ENCODE measurements around the gene GPX3.

The GPX3 gene

DNA sequence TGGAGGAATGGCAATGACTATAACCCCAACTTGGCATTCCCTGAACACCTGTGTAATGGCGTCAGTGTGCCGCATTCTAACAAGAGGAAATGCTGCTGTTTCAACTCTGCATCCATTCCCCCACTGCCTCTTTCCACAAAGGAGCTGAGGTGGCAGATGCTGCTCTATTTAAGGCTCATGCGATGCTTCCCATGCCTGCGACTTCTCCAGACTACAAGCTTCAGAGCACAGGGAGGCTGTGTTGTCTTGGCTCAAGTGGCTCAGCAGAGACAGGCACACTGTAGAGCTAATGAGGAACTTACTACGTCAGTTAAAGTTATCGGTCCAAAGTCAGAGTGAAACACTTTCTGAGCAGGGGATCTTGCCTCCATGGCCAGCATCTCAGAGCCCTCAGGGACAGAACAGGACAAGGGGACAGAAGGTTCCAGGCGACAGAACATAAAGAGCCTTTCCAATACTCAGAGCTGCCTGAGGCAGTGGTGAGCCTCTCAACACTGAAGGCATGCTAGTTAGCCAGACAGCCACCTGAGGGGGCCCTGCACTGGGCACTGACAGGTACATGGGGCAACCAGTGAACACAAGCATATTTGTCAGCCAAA is 38.6 kb downstream of the GPX3 start:
- no peak for DNase-seq

- DNase-seq: no peak
These were observed 40.4 kb downstream of the GPX3 start for GRCh38 chr5:151060742-151061141.

DNA sequence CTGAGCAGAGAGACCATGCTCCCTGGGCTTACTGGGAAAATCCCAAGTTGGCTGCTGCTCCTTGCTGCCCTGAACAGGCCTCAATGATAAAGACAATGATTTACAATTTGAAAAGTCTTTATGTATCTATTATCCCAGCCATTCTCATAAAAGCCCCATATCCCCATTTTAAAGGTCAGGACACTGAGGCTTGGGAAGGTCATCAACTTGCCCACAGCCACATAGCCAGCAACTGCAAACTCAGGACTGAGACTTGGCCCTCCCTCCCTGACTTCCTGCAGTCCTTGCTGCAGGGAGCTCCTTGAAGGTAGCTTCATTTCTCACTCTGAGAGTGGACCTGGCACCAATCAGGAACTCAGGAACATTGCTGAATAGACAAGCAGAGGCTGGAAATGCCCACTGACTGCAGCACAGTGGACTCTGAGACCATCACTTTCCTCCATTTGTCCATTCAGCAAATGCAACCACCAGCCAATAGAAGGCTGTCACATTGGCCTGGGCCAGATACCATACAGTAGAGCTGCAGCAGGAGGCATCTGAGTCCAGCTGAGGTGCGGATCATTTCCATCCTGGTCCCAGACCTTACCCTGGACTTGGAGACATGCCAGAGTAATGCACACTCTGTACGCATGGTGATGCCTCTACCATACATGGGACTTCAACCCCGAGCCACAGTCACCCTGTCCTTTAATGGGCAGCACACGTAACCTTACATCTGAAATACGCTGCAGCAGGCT is 42.2 kb downstream of the GPX3 start:
- DNase-seq: no peak

DNA sequence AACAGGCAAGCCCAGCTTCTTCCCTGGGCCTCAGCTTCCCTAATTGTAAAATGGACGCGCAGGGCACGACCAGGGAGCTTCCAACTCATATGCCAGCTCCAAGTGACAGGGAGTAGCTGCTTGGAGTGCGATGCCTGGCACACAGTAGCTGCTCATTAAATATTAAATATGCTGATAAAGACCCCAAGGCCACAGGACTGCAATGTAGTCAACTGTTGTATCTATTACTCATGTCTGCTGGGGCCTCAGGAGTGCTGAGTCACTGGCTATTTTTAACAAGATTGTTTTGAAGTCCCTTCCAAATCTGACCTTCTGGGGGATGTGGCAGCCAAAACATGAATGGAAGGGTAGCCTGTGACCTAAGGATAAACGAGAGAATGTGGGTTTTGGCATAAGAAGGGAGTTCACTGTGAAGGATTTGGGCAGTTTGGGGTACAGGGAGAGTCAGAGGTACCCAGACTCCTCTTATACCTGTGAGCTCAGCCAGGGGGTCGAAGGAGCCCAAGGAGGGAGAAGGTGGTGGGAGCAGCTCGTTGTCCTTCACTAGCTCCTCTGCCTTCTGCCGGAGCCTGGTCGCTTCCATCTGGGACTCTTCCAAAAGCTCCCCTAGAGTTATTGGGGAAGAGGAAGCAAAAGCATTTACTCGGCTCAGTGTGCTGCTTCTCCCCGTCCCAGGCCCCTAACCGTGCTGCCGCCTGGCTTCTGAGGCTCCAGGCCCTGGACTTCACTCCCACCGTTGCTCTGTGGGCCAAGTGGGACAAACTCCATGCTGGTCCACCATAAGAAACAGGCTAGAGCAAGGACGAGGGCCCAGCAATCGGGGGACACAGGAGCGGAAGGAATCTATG is 43.0 kb downstream of the GPX3 start:
- no peak for DNase-seq

DNA sequence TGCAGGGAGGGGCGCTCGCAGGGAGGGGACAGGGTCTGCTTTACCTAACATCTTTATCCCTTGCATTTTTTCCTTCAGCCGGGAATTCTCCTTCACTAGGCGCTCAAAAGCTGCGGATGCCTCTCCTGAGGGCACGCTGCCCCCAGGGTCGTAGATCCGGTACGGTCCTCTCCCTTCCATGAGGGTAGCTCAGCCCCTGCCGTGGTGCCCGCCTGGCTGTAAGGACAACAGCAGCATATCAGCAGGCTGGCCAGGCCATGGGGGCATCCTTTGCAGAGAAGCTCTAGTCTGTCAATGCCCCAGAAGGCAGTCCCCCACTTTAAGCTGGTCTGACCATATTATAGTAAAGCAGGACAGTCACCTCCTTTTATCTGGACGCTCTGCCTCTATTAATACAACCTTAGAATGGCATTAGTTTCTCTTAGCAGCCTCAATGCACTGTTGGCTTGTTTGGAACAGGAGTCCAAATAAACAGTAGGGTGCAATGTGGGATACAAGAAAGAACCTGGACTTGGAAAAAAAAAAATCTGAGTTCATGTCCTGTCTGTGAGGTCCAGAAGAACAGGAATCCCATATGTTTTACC is 44.6 kb downstream of the GPX3 start:
- no peak for DNase-seq

- no peak for DNase-seq
These were observed 45.2 kb downstream of the GPX3 start for GRCh38 chr5:151065609-151066008.

- DNase-seq: no peak
These were observed 46.5 kb downstream of the GPX3 start for GRCh38 chr5:151066920-151067319.

- no peak for DNase-seq
These were observed 47.4 kb downstream of the GPX3 start for GRCh38 chr5:151067632-151068432.

- DNase-seq: no peak
These were observed 48.2 kb downstream of the GPX3 start for GRCh38 chr5:151068433-151069197.

DNA sequence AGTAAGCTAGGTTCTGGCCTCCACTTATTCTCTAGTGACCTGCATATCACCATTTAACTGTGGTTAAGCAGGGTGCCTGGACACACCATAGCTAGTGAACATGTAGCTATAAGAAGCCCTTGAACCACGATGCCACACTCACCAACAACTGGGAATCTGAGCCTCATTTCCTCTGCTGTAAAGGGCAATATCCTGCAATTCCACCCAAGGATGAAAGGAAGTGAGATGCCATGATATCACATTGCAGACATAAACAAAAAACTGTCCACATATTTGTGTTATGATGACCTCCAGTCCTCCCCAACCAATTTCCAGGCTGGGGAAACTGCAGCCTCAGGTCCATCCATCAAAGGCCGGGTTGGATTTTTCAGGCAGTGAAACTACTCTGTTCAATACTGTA is 50.1 kb downstream of the GPX3 start:
- no peak for DNase-seq

- DNase-seq: no peak
These were observed 50.6 kb downstream of the GPX3 start for GRCh38 chr5:151071021-151071420.

DNA sequence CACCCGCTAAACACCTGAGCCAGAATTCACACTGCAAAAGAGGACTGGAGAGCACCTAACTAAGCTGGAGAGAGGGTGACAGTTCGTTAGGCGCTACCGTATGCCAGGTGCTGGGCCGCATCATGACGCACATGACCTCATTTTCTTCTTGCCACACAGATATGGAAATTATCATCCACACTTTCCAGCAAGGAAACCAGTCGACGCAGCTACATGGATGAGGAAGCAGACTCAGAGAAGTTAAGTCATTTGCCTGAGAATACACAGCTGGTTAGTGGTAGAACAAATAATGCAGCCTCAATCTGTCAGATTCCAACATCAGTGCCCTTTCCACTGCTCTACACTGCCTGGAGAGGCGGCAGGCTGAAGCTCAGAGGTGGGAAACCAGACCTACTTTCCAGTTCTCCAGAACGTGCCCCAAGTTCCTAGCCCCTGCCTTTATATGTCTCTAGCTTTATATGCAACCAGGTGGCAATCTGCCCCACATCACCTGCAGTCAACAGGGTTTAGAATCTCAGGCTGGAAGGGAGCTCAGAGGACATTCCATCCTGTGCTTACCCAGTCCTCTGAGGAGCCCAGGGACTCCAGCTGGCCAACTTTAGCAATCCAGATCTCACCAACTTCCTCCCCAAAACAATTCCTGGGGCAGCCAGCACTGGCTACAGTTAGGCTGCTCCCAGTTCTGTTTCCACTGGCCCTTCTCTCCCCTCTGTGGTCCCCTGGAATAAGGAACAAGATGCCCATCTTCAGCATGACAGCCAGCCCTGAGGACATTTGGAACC is 51.6 kb downstream of the GPX3 start:
- no peak for DNase-seq

- no peak for DNase-seq
These were observed 52.2 kb downstream of the GPX3 start for GRCh38 chr5:151072630-151073025.

GRCh38 chr5:151073280-151073679 is 52.9 kb downstream of the GPX3 start:
- DNase-seq: no peak

- no peak for DNase-seq
These were observed 54.2 kb downstream of the GPX3 start for GRCh38 chr5:151074557-151074956.

- no peak for DNase-seq
These were observed 55.4 kb downstream of the GPX3 start for GRCh38 chr5:151075698-151076331.

DNA sequence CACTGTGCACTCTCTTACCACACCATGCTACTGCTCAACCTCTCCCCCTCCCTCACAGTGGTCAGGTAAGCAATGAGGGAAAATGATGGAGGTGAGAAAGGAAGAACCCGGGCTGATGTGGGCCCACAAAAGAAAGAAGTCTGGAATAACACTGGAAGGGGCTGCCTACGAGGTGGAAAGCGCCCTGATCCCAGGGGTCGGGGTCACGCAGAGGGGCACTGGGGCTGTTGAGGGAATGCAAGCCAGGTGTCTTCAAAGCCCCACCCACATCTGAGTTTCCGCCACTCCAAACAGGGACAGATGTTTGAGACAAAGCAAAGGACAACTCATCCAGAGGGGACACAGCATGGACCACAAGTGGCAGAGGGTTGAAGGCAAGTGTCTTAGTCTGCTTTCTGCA is 56.2 kb downstream of the GPX3 start:
- DNase-seq: no peak

- DNase-seq: no peak
These were observed 57.0 kb downstream of the GPX3 start for GRCh38 chr5:151077419-151077818.

- DNase-seq: no peak
These were observed 57.6 kb downstream of the GPX3 start for GRCh38 chr5:151077967-151078366.
